ENCODE data around the gene PRKCSH.
"Not testable (repeated sequence)": the region's sequence is repeated elsewhere in the genome, so short reads cannot be mapped to it uniquely, and the experiment has no call there.

Gene PRKCSH

DNA sequence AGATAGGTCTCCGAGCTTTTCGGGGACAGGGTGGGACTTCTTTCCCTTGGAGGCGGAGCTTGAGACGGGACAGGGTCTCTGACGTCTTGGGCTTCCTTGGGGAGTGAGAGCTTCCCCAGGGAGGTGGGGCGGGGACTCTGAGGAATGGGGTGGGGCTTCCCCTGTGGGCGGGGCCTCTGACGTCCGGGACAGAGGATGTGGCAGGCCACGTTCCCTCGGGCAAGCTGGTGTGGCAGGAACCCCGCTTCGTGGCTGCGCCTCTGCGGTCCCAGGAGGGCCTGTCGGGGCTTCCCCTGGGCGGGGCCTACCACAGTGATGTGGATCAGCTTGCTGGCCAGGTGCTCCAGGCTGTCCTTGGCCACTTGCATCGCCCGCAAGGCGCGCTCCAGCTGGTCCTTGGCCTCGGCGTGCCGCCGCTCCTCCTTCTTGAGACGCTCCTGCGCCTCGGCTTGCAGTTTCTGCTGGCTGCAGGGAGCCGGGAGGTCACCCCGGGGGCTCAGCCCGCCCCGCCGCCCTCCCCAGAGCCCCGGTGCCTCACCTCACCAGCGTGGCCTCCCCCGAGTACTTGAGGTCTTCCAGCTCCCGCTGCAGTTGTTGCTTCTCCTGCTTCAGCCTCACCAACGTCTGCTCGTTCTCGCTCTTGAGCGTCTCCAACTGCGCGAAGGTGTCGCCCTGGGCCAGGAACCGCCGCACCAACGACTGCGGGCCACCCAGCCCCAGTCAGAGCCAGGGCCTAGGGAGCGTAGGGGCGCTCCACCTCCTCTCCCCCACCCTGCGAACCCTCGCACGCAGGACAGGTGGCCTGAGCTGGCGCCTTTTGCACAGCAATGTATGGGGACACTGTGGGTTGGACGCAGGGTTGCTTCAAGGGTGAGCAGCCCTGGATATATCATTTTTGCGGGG is 13.0 kb upstream of the PRKCSH start:
- no peak overlapping the region for H3K27ac ChIP-seq
- TF ChIP-seq, protein P1, sequence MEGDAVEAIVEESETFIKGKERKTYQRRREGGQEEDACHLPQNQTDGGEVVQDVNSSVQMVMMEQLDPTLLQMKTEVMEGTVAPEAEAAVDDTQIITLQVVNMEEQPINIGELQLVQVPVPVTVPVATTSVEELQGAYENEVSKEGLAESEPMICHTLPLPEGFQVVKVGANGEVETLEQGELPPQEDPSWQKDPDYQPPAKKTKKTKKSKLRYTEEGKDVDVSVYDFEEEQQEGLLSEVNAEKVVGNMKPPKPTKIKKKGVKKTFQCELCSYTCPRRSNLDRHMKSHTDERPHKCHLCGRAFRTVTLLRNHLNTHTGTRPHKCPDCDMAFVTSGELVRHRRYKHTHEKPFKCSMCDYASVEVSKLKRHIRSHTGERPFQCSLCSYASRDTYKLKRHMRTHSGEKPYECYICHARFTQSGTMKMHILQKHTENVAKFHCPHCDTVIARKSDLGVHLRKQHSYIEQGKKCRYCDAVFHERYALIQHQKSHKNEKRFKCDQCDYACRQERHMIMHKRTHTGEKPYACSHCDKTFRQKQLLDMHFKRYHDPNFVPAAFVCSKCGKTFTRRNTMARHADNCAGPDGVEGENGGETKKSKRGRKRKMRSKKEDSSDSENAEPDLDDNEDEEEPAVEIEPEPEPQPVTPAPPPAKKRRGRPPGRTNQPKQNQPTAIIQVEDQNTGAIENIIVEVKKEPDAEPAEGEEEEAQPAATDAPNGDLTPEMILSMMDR (conservative IDR thresholded peaks at IDR 0.05), result no peak
- TF ChIP-seq ZFX (IDR thresholded peaks at IDR 0.05), result no peak

DNA sequence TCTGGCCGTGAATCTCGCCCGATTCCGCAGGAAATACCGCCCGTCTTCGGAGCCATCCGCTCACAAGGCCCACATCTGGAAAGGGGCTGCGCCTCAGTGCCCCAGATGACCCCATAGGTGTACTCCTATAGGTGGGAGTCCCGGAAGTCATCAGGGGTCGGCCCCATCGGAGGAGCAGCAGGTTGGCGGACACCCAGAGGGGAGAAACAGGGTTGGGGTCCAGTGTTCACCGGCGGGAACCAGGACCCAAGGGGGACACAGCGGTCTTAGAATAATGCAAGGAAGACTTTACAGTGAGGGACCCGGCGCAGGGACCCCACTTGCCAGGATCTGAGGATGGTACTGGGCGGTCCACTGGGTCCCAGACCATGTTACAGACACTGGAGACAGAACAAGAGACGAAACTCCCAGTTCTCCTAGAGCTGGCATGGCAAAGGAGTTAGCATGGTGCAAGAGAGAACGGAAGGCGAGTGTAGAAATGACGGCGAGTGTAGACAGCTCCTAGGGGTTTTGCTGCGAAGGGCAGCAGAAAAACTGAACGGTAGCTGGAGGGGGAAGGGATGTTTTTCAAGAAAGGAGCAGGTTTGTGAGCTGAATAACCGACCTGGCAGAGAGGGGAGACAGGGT is 12.2 kb upstream of the PRKCSH start:
- no peak for TF ChIP-seq ZFX (IDR thresholded peaks at IDR 0.05)
- TF ChIP-seq, protein P1 (conservative IDR thresholded peaks at IDR 0.05), result no peak
- no peak overlapping the region for H3K27ac ChIP-seq

DNA sequence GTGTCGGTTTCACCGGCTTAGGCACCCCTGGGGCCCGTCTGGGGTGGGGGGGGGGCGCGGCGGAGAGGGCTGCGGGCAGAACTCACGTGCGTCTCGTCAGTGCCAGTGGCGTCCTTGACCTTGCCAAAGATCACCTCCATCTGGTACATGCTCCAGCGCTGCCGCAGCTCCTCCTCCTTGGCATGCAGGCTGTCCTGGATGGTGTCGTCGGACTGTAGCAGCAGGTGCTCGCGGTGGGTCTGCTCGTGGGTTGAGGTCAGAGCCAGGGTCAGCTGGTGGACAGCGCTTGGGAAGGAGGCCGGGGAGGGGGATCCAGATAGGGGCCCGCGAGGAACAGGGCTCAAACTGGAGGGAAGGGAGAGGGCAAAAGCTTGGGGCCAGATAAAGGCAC is 11.6 kb upstream of the PRKCSH start:
- H3K27ac ChIP-seq, result no peak overlapping the region
- TF ChIP-seq, protein P1 (conservative IDR thresholded peaks at IDR 0.05), result no peak
- no peak for TF ChIP-seq ZFX (IDR thresholded peaks at IDR 0.05)

DNA sequence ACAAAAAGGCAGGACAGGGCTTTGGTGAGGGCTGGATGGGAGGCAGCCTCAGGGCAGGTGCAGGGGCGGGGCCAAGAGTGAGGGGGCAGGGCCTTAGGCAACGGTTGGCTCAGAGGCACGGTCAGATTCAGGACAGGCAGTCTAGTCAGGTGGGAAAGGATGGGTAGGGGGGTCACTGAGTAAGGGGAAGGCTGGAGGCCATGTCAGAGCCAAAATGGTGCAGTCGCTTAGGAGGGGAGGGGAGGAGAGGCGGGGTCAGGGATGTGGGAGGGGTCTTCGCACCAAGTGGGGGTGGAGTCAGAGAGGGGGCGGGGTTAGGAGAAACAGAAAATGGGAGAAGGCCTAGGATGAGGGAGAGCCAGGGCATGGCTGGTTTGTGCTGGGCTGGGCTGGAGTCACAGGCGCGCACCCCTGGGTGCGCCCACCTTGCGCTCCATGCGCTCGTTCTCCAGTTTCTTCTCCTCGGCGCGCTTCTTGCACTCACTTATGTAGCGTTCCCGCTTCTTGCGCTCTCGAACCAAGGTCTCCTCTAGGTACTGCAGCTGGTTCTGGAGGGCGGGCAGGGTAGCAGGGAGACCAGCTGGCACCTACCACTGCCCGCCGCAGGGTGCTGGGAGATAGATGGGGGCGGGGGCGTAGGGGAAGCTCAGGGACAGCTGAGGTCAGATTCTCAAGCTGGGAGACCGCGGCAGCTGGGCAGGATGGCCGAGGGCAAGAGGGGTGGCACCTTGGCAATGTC is 9.5 kb upstream of the PRKCSH start:
- H3K27ac ChIP-seq, result no peak overlapping the region
- TF ChIP-seq, protein P1 (conservative IDR thresholded peaks at IDR 0.05), result no peak
- no peak for TF ChIP-seq ZFX (IDR thresholded peaks at IDR 0.05)

DNA sequence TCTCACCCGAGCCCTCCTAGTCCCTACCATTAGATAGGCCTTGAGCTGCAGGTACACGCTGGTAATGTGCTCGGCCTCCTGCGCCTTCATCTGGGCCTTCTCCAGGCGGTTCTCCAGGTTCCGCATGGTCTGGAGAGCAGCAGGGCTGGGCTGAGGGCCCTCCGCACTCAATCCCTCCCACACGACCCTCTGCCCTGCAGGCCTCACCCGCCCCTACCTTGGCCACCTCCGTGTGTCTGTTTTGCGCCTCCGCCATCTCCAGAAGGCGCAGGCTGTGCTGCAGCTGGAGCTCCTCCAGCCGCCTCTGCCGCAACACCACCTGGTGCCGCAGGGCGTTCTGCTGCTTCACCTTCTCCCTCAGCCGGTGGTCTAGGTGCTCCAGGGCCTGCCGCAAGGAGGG is 8.8 kb upstream of the PRKCSH start:
- TF ChIP-seq ZFX (IDR thresholded peaks at IDR 0.05), result no peak
- TF ChIP-seq, protein P1 (conservative IDR thresholded peaks at IDR 0.05), result no peak
- no peak overlapping the region for H3K27ac ChIP-seq

DNA sequence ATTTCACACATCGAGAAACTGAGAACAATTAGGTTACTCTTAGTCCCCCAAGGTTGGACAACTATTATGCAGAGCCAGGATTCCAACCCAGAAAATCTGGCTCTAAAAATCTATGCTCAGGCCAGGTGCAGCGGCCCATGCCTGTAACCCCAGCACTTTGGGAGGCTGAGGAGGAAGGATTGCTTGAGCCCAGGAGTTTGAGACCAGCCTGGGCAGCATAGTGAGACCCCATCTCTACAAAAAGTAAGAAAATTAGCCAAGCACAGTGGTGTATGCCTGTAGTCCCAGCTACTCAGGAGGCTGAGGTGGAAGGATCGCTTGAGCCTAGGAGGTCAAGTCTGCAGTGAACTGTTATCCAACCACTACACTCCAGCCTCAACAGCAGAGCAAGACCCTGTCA is 1.9 kb upstream of the PRKCSH start:
- not testable (repeated sequence) for H3K27ac ChIP-seq

DNA sequence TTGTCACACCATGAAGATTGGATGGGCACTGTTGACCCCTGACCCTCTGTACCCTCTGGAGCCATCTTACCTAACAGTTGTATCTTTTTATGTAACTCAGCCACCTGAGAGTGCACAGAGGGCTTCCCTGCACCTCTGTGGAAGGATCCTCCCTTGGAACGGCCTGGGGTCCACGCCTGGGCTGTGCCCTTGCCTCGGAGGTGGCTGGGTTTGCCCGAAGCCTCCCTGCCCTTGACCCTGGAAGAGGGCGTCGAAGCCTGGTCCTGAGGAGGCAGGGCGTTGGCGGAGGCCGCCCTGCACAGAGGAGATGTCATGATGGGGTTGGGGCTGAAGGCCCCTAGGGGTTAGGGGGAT is 755 bp upstream of the PRKCSH start:
- TF ChIP-seq, protein P1 (conservative IDR thresholded peaks at IDR 0.05), result no peak
- TF ChIP-seq ZFX (IDR thresholded peaks at IDR 0.05), result no peak
- peak overlapping the region; percentile 78 for H3K27ac ChIP-seq

All from C4-2B (cell line).